HepG2 (cell line): Measurements from ENCODE around the gene TUG1. TPM values are rescaled to one million over a fixed set of nuclear protein-coding genes. Genes with fewer than 3 reads are reported as not detected.

ENCODE experiments used
- ATAC-seq: fragments of 200-7000 bp; cut with Tn5 transposase; 3 replicates; pipeline ENCODE4 v1.9.1; 2020; ENCODE audit warnings: mild to moderate bottlenecking, moderate library complexity
- BruUV-seq: library from RNA; stranded (reverse); fragments of 400-500 nt; replicated peaks from 2 replicates; lab custom pipeline; 2021; lab: Mats Ljungman, UMichigan
- CTCF ChIA-PET: fragments of 300-600 bp; formaldehyde crosslinking; extraction: SDS; loops from one replicate; lab custom pipeline; 2021; ENCODE audit warnings: low total read pairs, inconsistent platforms, low intra/inter-chr PET ratio; lab: Yijun Ruan, JAX
- POLR2A ChIA-PET: fragments of 350-600 bp; sonication (Branson Sonifier 250); formaldehyde crosslinking; loops from one replicate; lab custom pipeline; 2020; ENCODE audit warnings: antibody characterized with exemption, inconsistent platforms; lab: Yijun Ruan, JAX
- DNase-seq: peaks from one replicate; pipeline ENCODE4 v3.0.0-alpha.2; 2015; ENCODE audit warnings: low spot score
- FAIRE-seq: peaks from 3 replicates; lab custom pipeline; 2011; peaks lifted over from hg19 to GRCh38; lab: Jason Lieb, UNC
- H2AFZ ChIP-seq: one replicate; pipeline ENCODE4 v1.6.1; 2011; ENCODE audit warnings: low read length, inconsistent platforms
- H3K27ac ChIP-seq: fragments of 300-600 bp; 3 replicates; pipeline ENCODE4 v1.8.0; 2011; ENCODE audit warnings: mixed run types, mild to moderate bottlenecking, mixed read lengths, low read length, inconsistent platforms; ENCODE audit not compliant: insufficient read depth; ENCODE audit errors: extremely low read length
- H3K27me3 ChIP-seq, 2 experiments: fragments of 200-600 bp in 1 of 2; 2 replicates in 1 of 2; 3 replicates in 1 of 2; pipeline versions ENCODE4 v1.6.0 to v1.8.0; 2011; ENCODE audit warnings: low read length in 2 of 2, mild to moderate bottlenecking in 2 of 2, moderate library complexity in 2 of 2, inconsistent platforms in 1 of 2; ENCODE audit not compliant: insufficient read depth in 2 of 2, control insufficient read depth in 1 of 2
- H3K36me3 ChIP-seq, 2 experiments: fragments of 200-600 bp in 1 of 2; replicated peaks in 1 of 2; 2 replicates in 1 of 2; 3 replicates in 1 of 2; pipeline versions ENCODE4 v1.5.1 to v1.8.0; 2011; ENCODE audit warnings: low read length in 2 of 2, inconsistent platforms in 1 of 2; ENCODE audit not compliant: insufficient read depth in 2 of 2, control insufficient read depth in 1 of 2
- H3K4me1 ChIP-seq: 2 replicates; pipeline ENCODE4 v1.5.1; 2012; ENCODE audit warnings: low read length, inconsistent platforms; ENCODE audit not compliant: insufficient read depth
- H3K4me2 ChIP-seq: 2 replicates; pipeline ENCODE4 v1.6.0; 2011; ENCODE audit warnings: low read depth, low read length, inconsistent platforms
- H3K4me3 ChIP-seq, 3 experiments: fragments of 200-600 bp in 1 of 3; sonication (generic), shearing (Covaris generic) in 1 of 3; replicated peaks in 1 of 3; 2 replicates each; pipeline ENCODE4 v1.5.1; 2011 to 2016; ENCODE audit warnings: low read length in 3 of 3, inconsistent platforms in 2 of 3, low read depth in 2 of 3, mild to moderate bottlenecking in 2 of 3, control low read depth in 1 of 3, mixed read lengths in 1 of 3; ENCODE audit not compliant: insufficient read depth in 1 of 3
- H3K79me2 ChIP-seq: one replicate; pipeline ENCODE4 v1.6.1; 2011; ENCODE audit warnings: low read length, inconsistent platforms; ENCODE audit not compliant: insufficient read depth
- H3K9ac ChIP-seq: 2 replicates; pipeline ENCODE4 v1.6.0; 2011; ENCODE audit warnings: mild to moderate bottlenecking, low read depth, low read length, inconsistent platforms; ENCODE audit not compliant: insufficient read depth
- H3K9me3 ChIP-seq: 2 replicates; pipeline ENCODE4 v1.5.1; 2012; ENCODE audit warnings: mild to moderate bottlenecking, low read length
- H4K20me1 ChIP-seq: 2 replicates; pipeline ENCODE4 v1.6.0; 2011; ENCODE audit warnings: inconsistent platforms, mild to moderate bottlenecking, low read length, moderate library complexity; ENCODE audit not compliant: insufficient read depth
- AGO2 ChIP-seq: fragments of 200-400 bp; formaldehyde crosslinking; optimal IDR thresholded peaks from 2 replicates; pipeline ENCODE3; 2017; ENCODE audit warnings: mild to moderate bottlenecking, low read depth, low read length, moderate library complexity
- ATRX ChIP-seq: sonication (generic); formaldehyde crosslinking; IDR thresholded peaks from 2 replicates; pipeline ENCODE4 v1.4.0; 2020; ENCODE audit warnings: missing genetic modification reagents, borderline replicate concordance
- BRD4 ChIP-seq: sonication (generic); formaldehyde crosslinking; IDR thresholded peaks from 2 replicates; pipeline ENCODE4 v1.4.0; 2020; ENCODE audit warnings: missing genetic modification reagents
- KDM1A ChIP-seq: IDR thresholded peaks from 2 replicates; pipeline ENCODE4 v1.6.1; 2016; ENCODE audit warnings: missing compliant biosample characterization
- NCOA5 ChIP-seq: sonication (generic); formaldehyde crosslinking; IDR thresholded peaks from 2 replicates; pipeline ENCODE4 v1.4.0; 2020; ENCODE audit warnings: missing genetic modification reagents
- POLR2A ChIP-seq, 2 experiments: IDR thresholded peaks; 2 replicates each; pipeline ENCODE4 v1.6.1; 2011; ENCODE audit warnings: low read depth in 2 of 2, low read length in 2 of 2, mild to moderate bottlenecking in 1 of 2, moderate library complexity in 1 of 2; ENCODE audit not compliant: insufficient read depth in 1 of 2
- POLR2G ChIP-seq: fragments of 200-400 bp; formaldehyde crosslinking; IDR thresholded peaks from 2 replicates; pipeline ENCODE4 v1.6.1; 2018; ENCODE audit warnings: mild to moderate bottlenecking, low read depth, low read length, moderate library complexity
- SKI ChIP-seq: fragments of 450-650 bp; IDR thresholded peaks from one replicate; pipeline ENCODE4 v1.6.1; 2018; ENCODE audit warnings: mild to moderate bottlenecking; ENCODE audit not compliant: partially characterized antibody
- TEAD3 ChIP-seq: optimal IDR thresholded peaks from 2 replicates; pipeline ENCODE3; 2016; ENCODE audit warnings: borderline replicate concordance
- TMF1 ChIP-seq: sonication (generic); formaldehyde crosslinking; IDR thresholded peaks from 2 replicates; pipeline ENCODE4 v1.8.1; 2022; ENCODE audit warnings: low read depth, missing genetic modification reagents
- ZNF10 ChIP-seq: sonication (generic); formaldehyde crosslinking; IDR thresholded peaks from 2 replicates; pipeline ENCODE4 v1.4.0; 2020; ENCODE audit warnings: mild to moderate bottlenecking, low read depth, missing genetic modification reagents, borderline replicate concordance
- ZNF484 ChIP-seq: sonication (generic); formaldehyde crosslinking; IDR thresholded peaks from 2 replicates; pipeline ENCODE4 v1.5.1; 2020; ENCODE audit warnings: mild to moderate bottlenecking, low read depth, missing genetic modification reagents, borderline replicate concordance
- ZNF547 ChIP-seq: sonication (generic); formaldehyde crosslinking; IDR thresholded peaks from 2 replicates; pipeline ENCODE4 v1.5.1; 2020; ENCODE audit warnings: mild to moderate bottlenecking, missing genetic modification reagents
- WGBS: methylation state at CpG from one replicate; pipeline ENCODE4 v1.1.6; 2017; ENCODE audit warnings: low lambda C conversion rate; 5-methylcytosine and 5-hydroxymethylcytosine counted together
- in situ Hi-C: cut with HindIII; loops from 2 replicates; pipeline ENCODE4 v1.10.0; 2017; ENCODE audit warnings: low pct_unique_long_range_greater_than_20kb; ENCODE audit not compliant: extremely low pct_ligation_motif_present
- intact Hi-C: fragments of 100-400 bp; cut with micrococcal nuclease; formaldehyde crosslinking; loops from one replicate; pipeline ENCODE4 v1.10.0; 2022; ENCODE audit not compliant: unreplicated experiment
- polyA plus RNA-seq, 8 experiments: library from polyadenylated mRNA; depleted of rRNA in 3 of 8; stranded (reverse) in 7 of 8; unstranded in 1 of 8; fragments of >200 nt; fragmentation: Illumina TruSeq in 4 of 8; extraction: Trizol in 4 of 8; gene quantifications; 2 replicates each; pipeline versions ENCODE4 v1.2.1 to v1.2.3, GENCODE V29; 2011 to 2016; ENCODE audit warnings: low read depth in 4 of 8, missing spikeins in 1 of 8, mixed read lengths in 1 of 8; ENCODE audit not compliant: insufficient read depth in 1 of 8
- total RNA-seq, 5 experiments: library from RNA; depleted of rRNA; stranded (reverse); fragments of >200 nt; fragmentation: Illumina TruSeq; extraction: Trizol; gene quantifications; 2 replicates each; pipeline ENCODE4 v1.2.3, GENCODE V29; 2016; ENCODE audit warnings: low read depth in 1 of 5
- TF ChIP-seq, protein P1 (sequence below): sonication (generic); formaldehyde crosslinking; IDR thresholded peaks from 2 replicates; pipeline ENCODE4 v1.8.0; 2022; ENCODE audit warnings: missing genetic modification reagents, low read depth, mild to moderate bottlenecking, borderline replicate concordance
- TF ChIP-seq, protein P2 (sequence below): sonication (generic); formaldehyde crosslinking; IDR thresholded peaks from 2 replicates; pipeline ENCODE4 v1.9.0; 2022; ENCODE audit warnings: missing genetic modification reagents, mild to moderate bottlenecking, borderline replicate concordance

The TUG1 gene
- total and polyA plus RNA-seq, 2 of the 13 experiments (the other 11 are each of a cell fraction or from before 2014, with no cell fraction given) = 35.2 to 122 TPM

DNA sequence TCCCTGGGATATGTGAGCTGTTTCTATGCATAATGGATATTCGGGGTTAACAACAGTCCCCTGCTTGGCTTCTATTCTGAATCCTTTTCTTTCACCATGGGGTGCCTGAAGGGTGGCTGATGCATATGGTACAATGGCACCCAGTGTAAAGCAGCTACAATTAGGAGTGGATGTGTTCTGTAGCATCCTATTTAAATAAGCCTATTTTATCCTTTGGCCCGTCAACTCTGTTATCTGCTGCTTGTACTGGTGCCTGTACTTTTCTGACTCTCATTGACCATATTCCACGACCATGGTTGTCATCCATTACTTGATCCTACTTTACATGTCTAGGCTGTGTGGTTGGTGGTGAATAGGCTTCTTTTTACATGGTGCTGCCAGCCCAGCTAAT lies 1.3 kb downstream of the TUG1 start:
- BruUV-seq = TSS peak; percentile 48
- Histone ChIP-seq H3K4me3 (peak overlapping the region; percentile 80 to 89 (median 88)), H3K4me1 (peaks cover 56% of the 10 kb centered on the region), H4K20me1 (peaks cover 23% of the 10 kb centered on the region), H3K9me3 (no peaks in the 10 kb centered on the region), H3K79me2 (peaks cover 71% of the 10 kb centered on the region), H3K27ac (peak overlapping the region; percentile 84), H3K9ac (peak overlapping the region; percentile 84), H3K4me2 (peak overlapping the region; percentile 96), H2AFZ (no peak overlapping the region), H3K36me3 (peaks cover 5 to 40% of the 10 kb centered on the region in 2 experiments; a peak in 4 of 5 replicates), H3K27me3 (no peaks in the 10 kb centered on the region; a peak in 1 of 5 replicates)
- in situ Hi-C loops = no loop called here
- intact Hi-C loops = no loop called here
- no peak for ATAC-seq
- no peak for FAIRE-seq
- POLR2A ChIA-PET = interaction anchor here (2.2 to 7.6 kb wide), 3 partner anchors 12 to 376 kb away, joined by 7 to 113 read pairs (median 8); partner anchors contain the start of genes PATZ1 and SMTN
- 26% methylated on average over 3 of the region's 3 CpGs for WGBS
- TF ChIP-seq ZNF484 (CRISPR knock-in tag) (no peak), TEAD3 (CRISPR knock-in tag) (peak; percentile 18), ZNF547 (CRISPR knock-in tag) (no peak)
- no peak for DNase-seq
- CTCF ChIA-PET = no interaction called here

DNA sequence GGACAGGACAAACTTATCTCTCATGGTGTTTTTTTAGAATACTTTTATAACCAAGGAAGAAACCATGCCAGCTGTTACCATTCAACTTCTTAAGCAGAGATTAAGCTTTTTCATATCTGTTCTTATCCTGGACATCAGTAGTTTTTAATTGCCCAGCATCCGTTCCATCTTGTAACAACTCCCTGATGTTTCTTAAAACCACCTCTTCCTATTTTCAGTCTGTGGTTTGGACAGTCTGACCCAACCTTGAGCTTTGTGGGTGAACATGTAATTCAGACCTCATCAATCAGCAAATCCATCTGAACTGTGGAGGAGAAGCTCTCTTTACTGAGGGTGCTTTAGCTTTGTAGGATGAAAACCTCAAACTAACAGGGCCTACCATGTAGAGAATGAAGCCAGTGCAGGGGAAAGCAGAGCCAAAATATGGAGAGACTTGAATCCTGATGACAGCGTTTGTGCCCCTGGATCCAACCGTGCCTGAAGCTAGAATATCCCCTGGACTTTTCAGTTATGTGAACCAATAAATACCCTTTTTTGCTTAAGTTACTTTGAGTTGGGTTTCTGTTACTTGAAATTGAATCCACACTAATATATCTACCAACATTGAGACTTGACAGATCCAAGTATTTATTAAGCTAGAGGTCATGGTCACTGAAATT lies 9.4 kb downstream of the TUG1 start:
- no peak for ATAC-seq
- H4K20me1 ChIP-seq = no peaks in the 10 kb centered on the region
- whole genome bisulfite sequencing = 99% methylated on average over 3 of the region's 3 CpGs
- H3K36me3 ChIP-seq = peaks cover 2 to 22% of the 10 kb centered on the region in 2 experiments; a peak in 4 of 5 replicates
- no peaks in the 10 kb centered on the region for H3K27me3 ChIP-seq
- BruUV-seq = no TSS peak
- intact Hi-C loops = no loop called here
- DNase-seq = no peak
- H3K79me2 ChIP-seq = no peaks in the 10 kb centered on the region
- H3K27ac ChIP-seq = no peak overlapping the region
- H3K4me3 ChIP-seq = no peak overlapping the region
- no peak overlapping the region for H3K9ac ChIP-seq
- H3K4me1 ChIP-seq = peaks cover 13% of the 10 kb centered on the region; the same call in 1 of the 2 replicates
- no peak for FAIRE-seq
- POLR2A ChIA-PET = interaction anchor here (4.9 kb wide), 1 partner anchor 9 kb away, joined by 29 read pairs; the partner anchor contains the start of genes MORC2 and TUG1
- H3K4me2 ChIP-seq = no peak overlapping the region
- no peaks in the 10 kb centered on the region for H3K9me3 ChIP-seq
- CTCF ChIA-PET = no interaction called here
- in situ Hi-C loops = no loop called here
- no peak overlapping the region for H2AFZ ChIP-seq
- TF ChIP-seq TMF1 = no peak
- TF ChIP-seq KDM1A (CRISPR knock-in tag) = no peak
- TF ChIP-seq POLR2G = peak; percentile 65
- no peak for TF ChIP-seq ATRX (CRISPR knock-in tag)
- TF ChIP-seq SKI = no peak
- TF ChIP-seq, protein P1, sequence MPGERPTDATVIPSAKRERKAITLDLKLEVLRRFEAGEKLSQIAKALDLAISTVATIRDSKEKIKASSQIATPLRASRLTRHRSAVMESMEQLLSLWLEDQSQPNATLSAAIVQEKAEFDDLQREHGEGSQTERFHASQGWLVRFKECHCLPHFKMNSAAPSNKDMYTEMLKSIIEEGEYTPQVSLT = no peak
- peak; percentile 11 for TF ChIP-seq AGO2
- TF ChIP-seq ZNF10 (CRISPR knock-in tag) = no peak
- TF ChIP-seq, protein P2, sequence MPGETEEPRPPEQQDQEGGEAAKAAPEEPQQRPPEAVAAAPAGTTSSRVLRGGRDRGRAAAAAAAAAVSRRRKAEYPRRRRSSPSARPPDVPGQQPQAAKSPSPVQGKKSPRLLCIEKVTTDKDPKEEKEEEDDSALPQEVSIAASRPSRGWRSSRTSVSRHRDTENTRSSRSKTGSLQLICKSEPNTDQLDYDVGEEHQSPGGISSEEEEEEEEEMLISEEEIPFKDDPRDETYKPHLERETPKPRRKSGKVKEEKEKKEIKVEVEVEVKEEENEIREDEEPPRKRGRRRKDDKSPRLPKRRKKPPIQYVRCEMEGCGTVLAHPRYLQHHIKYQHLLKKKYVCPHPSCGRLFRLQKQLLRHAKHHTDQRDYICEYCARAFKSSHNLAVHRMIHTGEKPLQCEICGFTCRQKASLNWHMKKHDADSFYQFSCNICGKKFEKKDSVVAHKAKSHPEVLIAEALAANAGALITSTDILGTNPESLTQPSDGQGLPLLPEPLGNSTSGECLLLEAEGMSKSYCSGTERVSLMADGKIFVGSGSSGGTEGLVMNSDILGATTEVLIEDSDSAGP (CRISPR knock-in tag) = no peak
- TF ChIP-seq POLR2A (IDR thresholded peaks at IDR 0.05; ENCODE audit: insufficient read depth in 1 of 2, low read depth in 2 of 2, low read length in 2 of 2) = 0 out of 4 replicates have a peak, but pooled peaks of 1 of the 2 experiments have one; percentile 31
- no peak for TF ChIP-seq BRD4 (CRISPR knock-in tag)
- TF ChIP-seq NCOA5 (CRISPR knock-in tag) = no peak
